Activated CD8-positive, alpha-beta memory T cell treated with anti-CD3 and anti-CD28 coated beads for 4 hours (primary cell): Measurements from ENCODE around the gene ZNF735.
"Not testable (repeated sequence)": the region's sequence is repeated elsewhere in the genome, so short reads cannot be mapped to it uniquely, and the experiment has no call there.

Experiments used
- DNase-seq, 2 donors: peaks; one replicate each; pipeline ENCODE4 v3.0.0-alpha.2; 2020; ENCODE audit warnings: low read depth in 2 of 2

The ZNF735 gene

GRCh38 chr7:64206903-64207302 lies at the start of gene ZNF735:
ZNF735 (plus strand) TSS chr7:64207203; CDS start chr7:64207203, 0 bp downstream.
- no peak for DNase-seq

GRCh38 chr7:64170974-64171373 lies 36.0 kb upstream of the ZNF735 start:
- DNase-seq, result not testable (repeated sequence)

- DNase-seq, result no peak
Measured at GRCh38 chr7:64174328-64174727, 32.7 kb upstream of the ZNF735 start.

GRCh38 chr7:64174941-64175340 lies 32.1 kb upstream of the ZNF735 start:
- DNase-seq, result no peak

- DNase-seq, result no peak
Measured at GRCh38 chr7:64180989-64181388, 26.0 kb upstream of the ZNF735 start.

GRCh38 chr7:64181586-64181985 lies 25.4 kb upstream of the ZNF735 start:
- DNase-seq, result no peak

- no peak for DNase-seq
Measured at GRCh38 chr7:64182036-64182790, 24.8 kb upstream of the ZNF735 start.

- DNase-seq, result no peak
Measured at GRCh38 chr7:64183126-64183742, 23.8 kb upstream of the ZNF735 start.

GRCh38 chr7:64183827-64184372 lies 23.1 kb upstream of the ZNF735 start:
- DNase-seq, result no peak

- no peak for DNase-seq
Measured at GRCh38 chr7:64184376-64184775, 22.6 kb upstream of the ZNF735 start.

GRCh38 chr7:64187408-64187807 lies 19.6 kb upstream of the ZNF735 start:
- DNase-seq, result no peak

- DNase-seq, result no peak
Measured at GRCh38 chr7:64192148-64192704, 14.8 kb upstream of the ZNF735 start.

- DNase-seq, result no peak
Measured at GRCh38 chr7:64192775-64193174, 14.2 kb upstream of the ZNF735 start.

- DNase-seq, result not testable (repeated sequence)
Measured at GRCh38 chr7:64219710-64220298, 12.8 kb downstream of the ZNF735 start.

GRCh38 chr7:64223366-64223765 lies 16.4 kb downstream of the ZNF735 start:
- DNase-seq, result no peak

- DNase-seq, result not testable (repeated sequence)
Measured at GRCh38 chr7:64228174-64228573, 21.2 kb downstream of the ZNF735 start, which contains the start of gene ZNF679. ZNF679 (plus strand) TSS chr7:64228474; CDS start chr7:64249118, 20,644 bp downstream.

GRCh38 chr7:64266341-64266919 lies 59.4 kb downstream of the ZNF735 start:
- DNase-seq, result no peak
